NB4 (cell line): ENCODE data around the gene ZFP82.

Experiments
- CTCF ChIP-seq: IDR thresholded peaks from one replicate; pipeline ENCODE4 v1.5.1; 2012; ENCODE audit warnings: low read depth, low read length
- MAX ChIP-seq: IDR thresholded peaks from 2 replicates; pipeline ENCODE4 v1.6.1; 2011; ENCODE audit warnings: low read depth, low read length
- POLR2A ChIP-seq: IDR thresholded peaks from 2 replicates; pipeline ENCODE4 v1.6.1; 2011; ENCODE audit warnings: mild to moderate bottlenecking; ENCODE audit not compliant: insufficient read length; ENCODE audit errors: extremely low read depth

- TF ChIP-seq CTCF (no peak), POLR2A (no peak), MAX (no peak)
Observed at GRCh38 chr19:36408101-36408500, 10.3 kb downstream of the ZFP82 start.
